Activated CD8-positive, alpha-beta memory T cell treated with anti-CD3 and anti-CD28 coated beads, Interleukin-2, amount 50 U/mL, for 1 hour (primary cell): Measurements from ENCODE around the gene LCOR.
"Not testable (repeated sequence)": the region's sequence is repeated elsewhere in the genome, so short reads cannot be mapped to it uniquely, and the experiment has no call there.

Source experiments
- DNase-seq: peaks from one replicate; pipeline ENCODE4 v3.0.0-alpha.2; 2020; ENCODE audit errors: extremely low read depth

Gene LCOR

GRCh38 chr10:97032624-97033023 lies 200.5 kb downstream of the LCOR start:
- DNase-seq = no peak

DNA sequence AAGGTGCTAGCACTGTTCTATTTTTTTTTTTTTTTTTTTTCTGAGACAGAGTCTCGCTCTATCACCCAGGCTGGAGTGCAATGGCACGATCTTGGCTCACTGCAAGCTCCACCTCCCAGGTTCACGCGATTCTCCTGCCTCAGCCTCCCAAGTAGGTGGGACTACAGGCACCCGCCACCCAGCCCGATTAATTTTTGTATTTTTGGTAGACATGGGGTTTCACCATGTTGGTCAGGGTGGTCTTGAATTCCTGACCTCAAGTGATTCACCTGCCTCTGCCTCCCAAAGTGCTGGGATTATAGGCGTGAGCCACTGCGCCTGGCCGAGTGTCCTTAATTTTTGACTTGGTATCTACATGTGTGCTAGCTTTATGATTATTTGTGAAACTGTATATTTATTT lies 201.7 kb downstream of the LCOR start:
- not testable (repeated sequence) for DNase-seq

GRCh38 chr10:97034301-97034700 lies 202.2 kb downstream of the LCOR start:
- DNase-seq = no peak

GRCh38 chr10:97034958-97035769 lies 203.1 kb downstream of the LCOR start:
- no peak for DNase-seq

- DNase-seq = peak; percentile 20
Observed at GRCh38 chr10:97037365-97038361, 205.6 kb downstream of the LCOR start.

DNA sequence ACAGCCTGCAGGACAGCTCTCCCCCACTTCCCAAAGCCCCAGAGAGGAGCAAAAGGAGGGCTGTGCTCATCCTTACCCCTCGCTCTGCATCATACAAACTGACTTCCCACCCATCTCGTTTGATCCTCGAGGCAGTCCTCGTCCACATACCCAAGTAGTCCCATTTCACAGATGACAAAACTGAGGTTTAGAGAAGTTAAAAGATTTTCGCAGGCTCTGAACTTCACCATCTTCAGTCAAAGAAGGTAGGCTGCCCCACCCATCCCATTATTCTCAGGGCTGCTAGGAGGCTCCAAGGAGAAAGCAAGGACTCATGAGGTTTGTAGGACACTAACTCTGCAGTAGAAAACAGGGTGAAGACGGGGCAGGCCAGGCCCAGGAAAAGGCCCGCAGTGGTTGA lies 206.6 kb downstream of the LCOR start:
- no peak for DNase-seq

GRCh38 chr10:97039538-97040247 lies 207.6 kb downstream of the LCOR start:
- no peak for DNase-seq

DNA sequence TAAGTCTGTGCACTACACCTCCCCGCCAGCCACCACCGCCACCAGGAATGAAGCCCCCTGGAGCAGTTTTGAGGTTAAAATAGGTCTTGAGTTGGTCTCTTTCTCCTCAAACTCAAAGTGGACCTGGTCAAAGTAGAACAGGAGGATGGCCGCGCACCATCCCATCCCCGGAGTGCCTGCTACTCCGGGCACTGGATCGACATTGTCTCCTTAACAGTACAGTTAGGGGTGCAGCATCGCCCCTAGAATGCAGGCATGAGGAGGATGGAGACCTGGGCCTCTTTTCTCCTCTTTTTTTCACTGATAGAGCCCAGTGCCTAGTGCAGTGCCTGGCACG lies 208.1 kb downstream of the LCOR start:
- no peak for DNase-seq

DNA sequence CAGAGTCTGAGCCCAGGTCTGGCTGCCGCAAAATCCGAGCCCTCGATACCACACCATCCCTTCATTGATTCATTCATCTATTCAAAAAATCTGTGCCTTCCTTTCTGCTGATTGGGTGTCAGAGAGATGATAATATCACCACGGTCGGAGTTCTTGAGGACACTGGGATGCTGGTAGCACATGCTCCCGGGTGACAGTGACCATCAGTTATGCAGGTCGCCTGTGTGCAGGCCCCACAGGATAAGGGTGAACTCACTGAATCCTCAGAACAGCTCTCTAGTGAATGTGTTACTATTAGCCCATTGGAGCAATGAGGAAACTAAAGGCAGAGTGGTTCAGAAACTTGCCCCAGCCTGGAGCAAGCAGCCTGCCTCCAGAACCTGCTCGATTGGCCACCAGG lies 208.6 kb downstream of the LCOR start:
- no peak for DNase-seq

- no peak for DNase-seq
Observed at GRCh38 chr10:97042081-97042480, 210.0 kb downstream of the LCOR start.

- no peak for DNase-seq
Observed at GRCh38 chr10:97042716-97043562, 210.8 kb downstream of the LCOR start.

GRCh38 chr10:97043563-97043855 lies 211.4 kb downstream of the LCOR start:
- no peak for DNase-seq
